HG02885 (cell line): ENCODE results near the gene LRSAM1.

Source experiments
- ATAC-seq: cut with Tn5 transposase; IDR thresholded peaks from one replicate; pipeline ENCODE4 v1.9.1; 2021; ENCODE audit warnings: mild to moderate bottlenecking; ENCODE audit not compliant: unreplicated experiment, poor library complexity

The LRSAM1 gene

DNA sequence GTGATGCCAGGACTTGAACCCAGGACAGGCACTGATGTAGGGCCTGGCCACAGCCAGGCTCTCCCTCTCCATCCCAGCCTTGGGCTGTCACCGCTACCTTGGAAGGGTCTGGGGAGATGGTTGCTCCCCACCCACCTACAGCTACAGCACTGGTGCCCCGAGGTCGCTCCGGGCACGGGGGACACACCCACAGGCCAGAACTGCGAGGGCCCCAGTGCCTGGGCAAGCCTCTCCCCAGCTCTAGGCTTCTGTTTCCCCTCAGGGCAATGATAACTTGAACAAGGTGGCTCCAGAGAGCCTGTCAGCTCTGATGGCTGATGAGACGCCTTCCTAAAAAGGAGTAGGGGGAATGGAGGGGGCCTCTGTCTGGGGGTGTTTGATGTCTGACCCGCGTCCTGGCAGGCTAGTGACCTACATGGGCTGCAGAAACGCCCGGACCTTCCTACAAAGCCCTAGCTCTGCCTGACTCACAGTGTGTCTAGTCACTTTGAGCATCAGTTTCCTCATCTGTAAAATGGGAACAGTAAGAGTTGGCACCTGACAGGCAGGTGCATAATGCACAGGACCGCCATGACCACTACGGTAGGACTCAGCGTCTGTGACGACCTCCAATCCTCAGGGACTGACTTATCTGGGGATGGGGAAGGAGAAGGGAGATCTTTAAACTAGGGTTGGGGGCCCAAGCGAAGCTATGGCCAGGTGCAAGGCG lies 76.4 kb downstream of the LRSAM1 start:
- no peak for ATAC-seq

DNA sequence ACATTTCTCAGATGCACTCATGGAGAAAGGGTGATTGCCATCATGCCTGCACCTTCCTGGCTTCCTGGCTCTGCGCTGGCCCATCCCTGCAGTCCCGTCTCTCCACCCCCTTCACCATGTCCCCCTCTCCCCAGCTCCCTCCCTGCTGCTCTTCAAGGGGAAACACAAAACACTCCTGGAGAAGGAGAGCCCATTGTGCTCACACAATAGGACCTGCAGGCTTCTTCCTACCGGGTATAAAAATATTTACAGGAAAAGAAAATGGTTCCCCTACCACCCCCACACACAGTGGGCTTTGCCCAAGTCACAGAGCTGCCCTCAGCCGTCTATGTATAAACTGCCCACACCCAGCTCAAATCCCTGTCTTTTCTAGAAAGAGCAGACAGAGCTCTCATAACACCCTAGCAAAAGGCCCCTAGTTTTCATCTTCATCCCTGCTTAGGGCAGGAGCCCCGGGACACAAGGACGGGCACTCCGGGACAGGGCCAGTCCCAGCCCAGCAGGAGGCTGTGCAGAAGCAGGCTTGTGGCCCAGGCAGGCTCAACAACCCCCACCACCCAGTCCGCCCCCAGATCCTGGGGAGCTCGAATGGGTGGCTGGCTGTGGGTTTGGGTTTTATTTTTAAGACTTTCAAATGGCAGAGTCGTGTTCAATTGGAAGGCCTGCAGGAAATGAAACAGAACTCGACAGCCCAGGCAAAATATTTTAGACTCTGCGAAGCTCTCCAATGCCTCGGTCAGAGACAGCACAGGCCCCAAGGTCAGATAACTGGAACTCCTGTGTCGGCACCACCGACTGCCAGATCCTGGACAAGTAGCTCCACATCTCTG lies 77.3 kb downstream of the LRSAM1 start:
- no peak for ATAC-seq

DNA sequence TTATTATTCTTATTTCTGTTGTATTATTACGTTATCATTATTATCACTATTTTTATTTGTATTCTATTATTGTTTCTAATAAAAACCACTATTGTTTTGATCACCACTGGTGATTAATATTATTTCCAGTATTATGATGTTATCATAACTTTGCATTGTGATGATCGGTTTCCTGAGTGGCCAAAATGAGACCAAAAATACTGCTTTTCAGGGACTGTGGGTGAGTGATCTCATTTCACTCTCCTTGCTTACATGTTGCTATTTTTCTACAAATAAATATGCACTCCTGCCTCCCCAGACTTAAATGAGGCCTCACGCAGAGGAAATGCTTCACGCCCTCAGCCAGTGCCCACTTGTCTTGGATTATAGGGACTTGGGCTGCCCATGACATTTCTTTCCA lies 78.4 kb downstream of the LRSAM1 start:
- no peak for ATAC-seq

DNA sequence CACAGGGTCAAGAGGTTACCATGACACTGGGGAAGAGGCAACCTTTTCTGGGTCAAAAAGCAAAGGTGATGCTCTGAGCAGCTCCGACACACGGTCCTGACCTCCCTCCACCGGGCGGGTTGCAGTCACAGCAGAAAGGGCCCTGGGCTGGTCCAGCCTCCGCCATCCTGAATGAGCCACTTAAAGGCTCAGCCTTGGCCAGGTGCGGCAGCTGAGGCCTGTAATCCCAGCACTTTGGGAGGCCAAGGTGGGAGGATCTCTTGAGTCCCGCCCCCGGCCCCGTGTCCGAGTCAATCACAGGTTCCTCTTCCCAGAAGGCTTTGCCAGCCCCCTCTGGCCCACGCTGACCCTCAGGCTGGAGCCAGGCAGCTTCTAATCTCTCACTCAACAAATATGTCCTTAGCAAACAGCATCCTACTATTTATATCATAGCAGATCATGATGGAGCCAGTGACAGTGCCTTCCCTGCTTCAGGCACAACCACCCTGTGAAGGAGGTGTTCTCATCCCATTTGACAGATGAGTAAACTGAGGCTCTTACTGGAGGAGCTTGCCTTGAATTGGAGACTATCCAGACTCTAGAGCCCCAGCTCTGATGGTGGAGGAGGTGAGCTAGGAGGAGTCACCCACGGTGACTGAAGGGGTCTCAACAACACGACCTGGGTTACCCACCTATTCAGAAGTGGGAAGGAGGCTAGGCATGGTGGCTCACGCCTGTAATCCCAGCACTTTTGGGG lies 79.1 kb downstream of the LRSAM1 start:
- no peak for ATAC-seq

DNA sequence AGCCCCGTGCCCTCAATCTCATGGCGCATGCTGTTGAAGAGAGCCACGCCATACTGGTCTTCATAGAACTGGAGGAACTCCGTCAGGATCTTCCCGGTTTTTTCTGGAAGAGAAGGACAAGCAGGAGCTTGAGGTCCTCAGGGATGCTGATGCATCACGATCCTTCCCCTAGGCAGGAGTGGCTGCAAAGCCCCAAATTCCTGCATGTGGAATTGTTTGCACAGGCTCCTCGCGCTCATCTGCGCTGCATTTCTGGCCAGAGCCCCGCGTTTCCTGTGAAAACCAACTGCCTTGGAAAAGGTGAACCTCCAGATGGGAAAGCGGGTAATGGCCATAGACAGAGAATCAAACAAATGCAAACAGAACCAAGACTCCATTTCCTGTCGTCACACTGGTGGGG lies 80.4 kb downstream of the LRSAM1 start:
- ATAC-seq: no peak

DNA sequence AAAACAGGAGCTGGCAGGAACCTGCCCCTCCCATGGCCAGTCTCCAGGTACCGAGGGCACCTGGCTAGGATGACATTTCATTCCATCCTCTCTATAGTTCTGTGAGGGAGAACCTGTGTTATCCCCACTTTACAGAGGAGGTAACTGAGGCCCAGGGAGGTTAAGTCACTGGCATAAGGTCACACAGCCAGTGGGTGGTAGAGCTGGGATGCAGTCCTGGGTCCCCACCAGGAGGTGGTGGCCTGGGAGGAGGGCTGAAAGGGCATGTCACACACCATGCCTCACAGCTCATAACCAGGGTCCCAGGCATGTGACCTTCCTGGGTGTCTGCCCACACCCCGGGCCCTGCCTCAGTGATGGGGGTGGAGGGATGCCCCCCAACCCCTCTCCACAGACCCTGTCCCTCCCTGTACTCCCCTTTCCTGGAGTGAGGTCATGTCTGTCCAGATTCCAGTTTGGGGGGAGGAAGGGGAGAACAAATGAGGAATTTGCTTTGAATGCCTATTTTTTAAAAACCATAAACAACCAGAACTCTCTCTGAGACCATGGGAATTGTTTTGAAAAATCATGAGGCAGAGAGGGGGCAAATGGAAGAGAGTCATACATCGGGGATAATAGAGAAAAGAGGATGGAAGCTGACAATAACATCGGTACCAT lies 83.1 kb downstream of the LRSAM1 start:
- no peak for ATAC-seq

DNA sequence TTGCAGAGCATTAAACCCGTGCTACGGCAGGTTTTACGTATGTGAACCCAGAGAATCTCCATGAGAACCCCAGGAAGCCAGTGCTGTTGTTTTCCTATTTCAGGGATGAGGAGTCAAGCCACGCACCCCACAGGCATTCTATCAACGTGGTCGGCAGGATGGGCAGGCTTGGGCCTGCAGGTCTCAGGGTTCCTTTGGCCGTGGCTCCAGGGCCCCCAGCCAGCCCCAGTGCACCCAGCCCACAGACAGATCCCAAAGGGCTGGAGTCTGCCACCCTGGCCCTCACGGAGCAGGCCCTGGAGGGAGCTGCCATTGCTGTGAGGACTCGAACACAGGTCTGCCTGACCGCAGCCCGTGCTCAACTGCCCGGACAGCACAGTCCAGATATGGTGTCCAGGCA lies 83.6 kb downstream of the LRSAM1 start:
- ATAC-seq: no peak

DNA sequence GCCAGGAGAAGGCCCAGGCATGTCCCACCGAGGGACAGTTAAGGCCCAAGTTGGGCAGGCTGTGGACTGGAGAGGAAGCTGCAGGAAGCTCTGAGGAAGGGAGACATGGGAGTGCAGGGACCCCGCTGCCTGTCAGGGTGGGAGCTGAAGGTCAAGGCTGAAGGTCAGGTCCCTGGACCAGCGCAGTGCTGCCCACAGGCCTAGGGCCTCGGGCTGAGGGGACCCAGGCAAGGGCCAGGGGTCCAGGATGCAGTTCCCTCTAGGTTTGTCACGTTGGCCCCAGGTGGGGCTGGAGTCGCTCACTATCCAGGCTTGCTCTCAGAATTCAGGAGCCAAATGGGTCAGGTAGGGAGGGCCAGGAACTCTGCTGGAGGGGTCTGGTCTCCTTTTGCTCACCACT lies 84.1 kb downstream of the LRSAM1 start:
- ATAC-seq: no peak

DNA sequence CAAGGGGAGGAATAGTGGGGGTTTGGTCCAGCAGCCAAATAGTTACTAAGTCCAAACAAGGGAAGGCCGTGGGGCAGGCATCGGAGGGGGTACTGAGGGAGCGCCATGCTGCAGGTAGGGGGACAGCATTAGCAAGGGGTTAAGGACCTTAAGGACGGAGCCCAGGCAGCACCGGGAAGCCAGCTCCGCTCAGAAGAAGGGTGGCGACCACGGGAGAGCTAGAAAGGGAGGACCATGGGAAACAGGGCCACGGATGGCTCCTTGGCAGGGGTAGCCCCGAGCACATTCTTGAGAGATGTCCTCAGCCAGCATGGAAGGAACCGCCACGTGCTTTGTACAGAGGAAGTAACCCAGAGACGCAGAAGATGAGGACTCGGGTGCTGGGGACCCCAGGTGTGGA lies 84.5 kb downstream of the LRSAM1 start:
- ATAC-seq: no peak

DNA sequence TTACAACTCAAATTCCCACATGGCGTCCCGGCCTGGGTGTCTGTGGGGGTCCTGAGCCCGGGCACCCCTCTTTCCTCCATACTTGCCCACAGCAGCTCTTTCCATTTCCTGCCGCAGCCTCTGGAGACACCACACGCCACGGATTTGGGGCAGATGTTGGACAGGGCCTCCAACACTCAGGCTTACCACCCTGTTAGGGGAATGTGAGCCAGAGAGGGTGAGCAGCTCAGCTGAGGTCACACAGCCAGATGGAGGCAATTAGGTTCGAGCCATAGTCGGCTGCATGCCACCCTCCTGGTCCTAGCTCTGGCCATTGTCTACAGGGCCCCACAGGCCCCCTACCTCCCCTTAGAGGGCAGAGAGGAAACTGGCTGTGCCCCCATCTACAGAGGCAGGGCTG lies 85.2 kb downstream of the LRSAM1 start:
- no peak for ATAC-seq

DNA sequence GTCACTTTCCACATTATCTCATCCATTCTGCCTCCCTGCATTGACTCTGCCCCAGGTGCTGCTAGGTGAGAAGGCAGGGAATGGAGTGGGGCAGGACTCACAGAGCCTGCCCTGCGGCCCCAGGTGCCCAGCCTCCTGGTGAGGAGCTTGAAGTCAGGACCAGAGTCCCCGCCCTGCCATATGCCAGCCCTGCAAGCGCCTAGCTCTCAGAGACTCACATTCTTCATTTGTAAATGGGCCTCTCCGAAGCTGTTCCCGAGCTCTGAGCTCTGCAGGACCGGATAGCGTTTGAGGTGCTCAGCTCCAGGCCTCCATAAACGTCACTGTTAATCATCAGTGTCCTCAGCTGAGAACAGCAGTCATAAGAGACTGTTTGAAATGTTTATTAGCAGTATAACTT lies 85.7 kb downstream of the LRSAM1 start:
- no peak for ATAC-seq

DNA sequence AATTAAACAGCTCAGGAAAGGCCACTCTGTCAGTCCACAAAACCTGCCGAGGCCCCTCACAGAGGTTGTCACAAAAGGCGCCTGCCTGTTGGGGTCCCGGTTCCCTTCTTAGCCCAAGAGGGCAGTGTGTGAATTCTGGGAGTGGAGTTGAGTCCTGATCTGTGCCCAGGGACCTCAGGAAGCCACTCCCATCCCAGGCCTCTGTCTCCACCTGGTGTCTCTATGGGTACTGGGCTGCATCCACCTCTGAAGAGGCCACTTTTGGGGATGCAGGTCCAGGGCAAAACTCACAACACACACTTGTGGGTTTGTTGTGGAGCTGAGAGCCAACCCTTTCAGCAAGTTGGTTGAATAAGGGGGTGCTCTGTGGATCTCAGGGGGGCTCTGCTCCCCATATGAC lies 86.5 kb downstream of the LRSAM1 start:
- no peak for ATAC-seq

DNA sequence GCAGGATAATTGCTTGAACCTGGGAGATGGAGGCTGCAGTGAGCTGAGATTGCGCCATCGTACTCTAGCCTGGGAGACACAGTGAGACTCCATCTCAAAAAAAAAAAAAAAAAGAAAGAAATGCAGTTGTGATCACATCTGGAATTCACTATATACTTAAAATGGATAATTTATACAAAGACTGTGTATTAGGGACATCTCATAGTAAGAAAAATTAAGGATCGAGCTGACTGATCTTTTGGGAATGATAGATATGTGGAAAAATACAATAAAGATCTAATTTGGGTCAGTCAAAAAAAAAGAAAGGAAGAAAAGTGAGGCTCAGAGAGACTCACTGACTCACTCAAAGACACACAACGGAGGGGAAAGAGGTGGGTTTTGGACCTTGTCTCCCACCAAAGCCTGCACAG lies 87.5 kb downstream of the LRSAM1 start:
- no peak for ATAC-seq

DNA sequence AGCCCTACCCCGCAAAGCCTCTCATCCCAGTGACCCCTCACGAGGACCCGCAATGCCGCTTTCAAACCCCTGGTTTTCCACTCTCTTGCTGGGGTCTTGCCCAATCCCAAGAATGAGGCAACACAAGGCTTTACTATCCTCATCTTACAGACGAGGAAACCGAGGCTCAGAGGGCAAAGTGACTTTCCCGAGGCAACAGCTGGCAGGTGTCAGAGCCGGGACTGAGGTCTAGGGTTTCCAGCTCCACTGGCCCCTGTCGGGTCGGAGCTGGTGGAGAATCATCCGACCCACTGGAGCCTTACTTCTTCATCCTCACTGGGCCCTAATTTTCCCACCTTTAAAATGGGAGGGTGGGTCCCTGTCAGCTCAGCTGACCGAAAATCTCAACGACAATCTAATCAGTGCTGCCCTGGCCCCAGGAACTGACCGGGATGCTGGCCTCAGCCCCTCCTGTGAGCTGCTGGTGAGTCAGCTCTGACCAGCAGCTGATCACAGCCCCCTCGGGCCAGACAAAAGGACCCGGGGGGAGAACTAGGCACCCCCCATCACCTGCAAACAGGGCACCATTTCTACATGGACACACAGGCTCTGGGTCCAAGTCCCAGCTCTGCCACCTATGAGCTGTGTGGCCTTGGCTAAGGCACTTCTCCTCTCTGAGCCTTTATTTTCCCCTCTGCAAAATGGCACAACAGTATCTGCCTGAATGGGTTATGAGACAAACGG lies 88.1 kb downstream of the LRSAM1 start:
- ATAC-seq: no peak

DNA sequence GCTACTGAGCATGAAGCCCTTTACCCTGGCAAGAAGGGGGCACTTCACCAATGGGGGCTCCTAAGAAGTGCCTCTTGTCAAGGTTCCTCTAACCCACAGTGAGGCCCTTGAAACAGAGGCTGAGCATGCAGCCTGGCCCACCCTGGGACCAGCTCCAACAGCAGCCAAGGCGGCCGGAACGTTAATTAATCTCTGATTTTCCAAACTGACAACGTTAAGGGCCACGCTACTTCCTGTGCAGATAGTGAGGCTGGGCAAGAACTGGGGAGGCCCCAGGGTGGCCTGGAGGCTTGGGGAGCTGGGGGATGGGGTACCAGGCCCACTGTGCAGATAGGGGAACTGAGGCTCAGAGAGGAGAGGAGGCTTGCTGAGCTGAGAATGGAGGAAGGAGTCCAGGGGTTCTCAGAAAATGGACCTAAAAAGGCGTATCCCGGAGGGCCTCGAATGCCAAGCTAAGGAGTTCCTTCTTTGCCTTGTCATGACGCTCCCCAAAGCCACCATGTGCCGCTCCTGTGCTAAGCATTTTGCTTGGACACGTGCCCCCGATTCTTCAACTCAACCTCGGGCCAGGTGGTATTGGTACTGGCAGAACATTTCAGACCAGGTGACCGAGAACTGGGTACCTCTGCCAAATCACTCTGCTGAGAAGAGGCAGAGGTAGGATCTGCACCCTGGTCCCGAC lies 88.8 kb downstream of the LRSAM1 start:
- ATAC-seq: no peak

DNA sequence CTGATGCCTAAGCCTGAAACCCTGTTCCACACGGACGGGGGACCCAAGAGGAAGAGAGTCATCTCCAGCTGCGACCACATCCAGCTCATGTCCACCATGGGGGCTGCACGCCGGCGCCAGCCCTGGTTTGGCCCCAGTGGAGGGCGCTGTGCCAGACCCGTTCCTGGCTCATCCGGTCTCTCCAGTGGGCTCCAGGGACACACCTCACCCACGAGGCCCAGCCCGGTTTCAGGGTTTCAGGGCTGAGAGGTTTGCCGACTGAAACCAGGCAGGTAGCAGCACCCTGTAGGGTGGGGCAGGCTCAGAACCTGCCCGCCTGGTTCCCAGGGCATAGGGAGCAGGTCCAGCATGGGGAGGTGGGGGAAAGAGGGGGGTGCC lies 89.3 kb downstream of the LRSAM1 start:
- ATAC-seq: no peak

DNA sequence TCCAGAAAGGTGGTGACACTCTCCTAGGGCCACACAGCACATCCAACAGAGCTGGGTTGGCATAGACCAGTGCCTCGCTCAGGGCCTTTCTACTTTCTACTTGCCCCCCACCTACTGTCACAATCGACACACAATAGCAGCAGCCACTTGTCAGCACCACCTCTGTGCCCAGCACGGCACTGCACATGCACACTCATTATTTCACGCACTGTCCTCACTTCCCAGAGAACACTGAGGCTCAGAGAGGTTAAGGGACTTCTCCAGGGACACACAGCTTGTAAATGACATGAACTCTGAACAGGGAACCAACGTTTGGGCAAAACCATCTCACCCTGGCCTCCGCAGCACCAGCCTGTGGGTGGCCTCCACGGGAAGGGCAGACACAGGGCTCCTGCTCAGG lies 89.9 kb downstream of the LRSAM1 start:
- no peak for ATAC-seq

DNA sequence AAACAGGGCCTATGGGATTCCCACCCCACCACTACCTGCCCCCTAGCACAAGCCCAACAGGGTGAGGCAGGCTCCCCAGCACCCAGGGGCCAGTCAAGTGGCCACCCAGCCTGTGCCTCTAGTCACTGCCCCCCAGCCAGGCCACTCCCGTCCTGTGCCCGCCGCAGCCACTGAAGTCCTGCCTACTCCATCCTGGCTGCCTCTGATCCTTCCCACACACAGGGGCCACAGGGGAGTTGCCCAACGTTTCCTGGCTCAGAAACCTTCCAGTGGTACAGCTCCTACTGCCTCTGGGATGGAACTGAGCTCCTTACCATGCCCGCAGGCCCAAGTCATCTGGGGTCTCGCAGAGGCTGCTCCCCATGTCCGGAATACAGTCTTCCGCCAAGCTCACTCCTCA lies 90.6 kb downstream of the LRSAM1 start:
- ATAC-seq: no peak

DNA sequence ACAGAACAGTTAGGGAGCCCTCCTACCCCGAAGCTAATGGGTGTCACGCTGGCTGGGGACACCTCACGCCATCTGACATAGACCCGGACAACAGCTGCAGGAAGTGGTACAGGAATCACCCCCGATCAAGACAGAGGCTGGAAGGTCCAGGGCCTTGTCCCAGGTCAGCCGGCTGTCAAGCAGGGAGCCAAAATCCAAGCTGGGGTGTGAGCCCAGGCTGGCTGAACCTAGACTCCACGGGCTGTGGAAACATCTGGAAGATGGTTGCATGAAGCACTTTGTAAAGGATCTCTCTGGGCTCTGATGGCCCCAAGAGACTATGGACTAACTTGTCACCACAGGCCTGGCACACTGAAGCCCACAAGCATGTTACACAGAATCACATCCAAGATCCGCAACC lies 91.9 kb downstream of the LRSAM1 start:
- ATAC-seq: no peak
